Neural cell (in vitro differentiated cells): Measurements from ENCODE around the gene HECW1. TPM values are rescaled to one million over a fixed set of nuclear protein-coding genes. Genes with fewer than 3 reads are reported as not detected.

ENCODE experiments used
- H2AFZ ChIP-seq: fragments of 200-600, 300-800 bp; sonication (generic), shearing (Covaris generic); 2 replicates; pipeline ENCODE4 v1.6.0; 2014; ENCODE audit warnings: low read depth, mild to moderate bottlenecking, antibody characterized with exemption, low read length, moderate library complexity
- H3F3A ChIP-seq: fragments of 200-600 bp; shearing (Covaris generic); 2 replicates; pipeline ENCODE4 v1.6.1; 2016; ENCODE audit warnings: mild to moderate bottlenecking, moderate library complexity, mixed read lengths, antibody characterized with exemption, low read length; ENCODE audit not compliant: insufficient read depth, poor library complexity, severe bottlenecking
- H3K27ac ChIP-seq: fragments of 200-600, 300-800 bp; sonication (generic), shearing (Covaris generic); 2 replicates; pipeline ENCODE4 v1.5.1; 2014; ENCODE audit warnings: mild to moderate bottlenecking, low read length, moderate library complexity
- H3K27me3 ChIP-seq: fragments of 300-800, 200-600 bp; sonication (generic), shearing (Covaris generic); 2 replicates; pipeline ENCODE4 v1.6.0; 2014; ENCODE audit warnings: mild to moderate bottlenecking, low read depth, low read length, moderate library complexity; ENCODE audit not compliant: insufficient read depth
- H3K36me3 ChIP-seq: fragments of 300-800, 200-600 bp; sonication (generic), shearing (Covaris generic); 2 replicates; pipeline ENCODE4 v1.5.1; 2014; ENCODE audit warnings: mild to moderate bottlenecking, antibody characterized with exemption, low read length, moderate library complexity; ENCODE audit not compliant: insufficient read depth
- H3K4me2 ChIP-seq: fragments of 300-800, 200-600 bp; sonication (generic), shearing (Covaris generic); 2 replicates; pipeline ENCODE4 v1.6.0; 2014; ENCODE audit warnings: mild to moderate bottlenecking, low read length
- H3K4me3 ChIP-seq: fragments of 300-800, 200-600 bp; sonication (generic), shearing (Covaris generic); 2 replicates; pipeline ENCODE4 v1.5.1; 2014; ENCODE audit warnings: mild to moderate bottlenecking, low read length, moderate library complexity
- H3K79me2 ChIP-seq: fragments of 200-600 bp; shearing (Covaris generic); replicated peaks from 2 replicates; pipeline ENCODE4 v1.6.0; 2014; ENCODE audit warnings: mild to moderate bottlenecking, low read length, moderate library complexity; ENCODE audit not compliant: insufficient read depth
- H3K9ac ChIP-seq: fragments of 300-800, 200-600 bp; sonication (generic), shearing (Covaris generic); 2 replicates; pipeline ENCODE4 v1.6.1; 2016; ENCODE audit warnings: mild to moderate bottlenecking, low read length, mixed read lengths
- H3K9me2 ChIP-seq: fragments of 200-600 bp; shearing (Covaris generic); 2 replicates; pipeline ENCODE4 v1.6.1; 2016; ENCODE audit warnings: mild to moderate bottlenecking, low read length, mixed read lengths; ENCODE audit not compliant: insufficient read depth
- H3K9me3 ChIP-seq: fragments of 200-600, 300-800 bp; sonication (generic), shearing (Covaris generic); 2 replicates; pipeline ENCODE4 v1.6.1; 2016; ENCODE audit warnings: mild to moderate bottlenecking, mixed run types, low read length, moderate library complexity, mixed read lengths
- H4K20me1 ChIP-seq: fragments of 200-600 bp; shearing (Covaris generic); 2 replicates; pipeline ENCODE4 v1.6.1; 2016; ENCODE audit warnings: mild to moderate bottlenecking, mixed run types; ENCODE audit not compliant: insufficient read depth
- CTCF ChIP-seq: fragments of 450-650 bp; IDR thresholded peaks from 2 replicates; pipeline ENCODE4 v1.5.1; 2014; ENCODE audit warnings: antibody characterized with exemption, mild to moderate bottlenecking, moderate library complexity; ENCODE audit not compliant: poor library complexity, severe bottlenecking
- EP300 ChIP-seq: fragments of 450-650 bp; conservative IDR thresholded peaks from 2 replicates; pipeline ENCODE4 v1.6.1; 2014; ENCODE audit warnings: antibody characterized with exemption, mild to moderate bottlenecking, moderate library complexity; ENCODE audit not compliant: poor library complexity, severe bottlenecking
- EZH2 ChIP-seq: fragments of 200-600, 300-800 bp; shearing (Covaris generic), sonication (generic); IDR thresholded peaks from 2 replicates; pipeline ENCODE4 v1.6.1; 2014; ENCODE audit warnings: antibody characterized with exemption, low read length, borderline replicate concordance, mild to moderate bottlenecking; ENCODE audit not compliant: insufficient read depth, poor library complexity, severe bottlenecking
- MXI1 ChIP-seq: fragments of 450-650 bp; conservative IDR thresholded peaks from 2 replicates; pipeline ENCODE4 v1.6.1; 2014; ENCODE audit warnings: antibody characterized with exemption, mild to moderate bottlenecking; ENCODE audit not compliant: poor library complexity, severe bottlenecking
- POLR2AphosphoS5 ChIP-seq: IDR thresholded peaks from 2 replicates; pipeline ENCODE4 v1.6.1; 2012
- RAD21 ChIP-seq: fragments of 450-650 bp; conservative IDR thresholded peaks from 2 replicates; pipeline ENCODE4 v1.6.1; 2014; ENCODE audit warnings: antibody characterized with exemption, mild to moderate bottlenecking, moderate library complexity
- REST ChIP-seq: IDR thresholded peaks from 2 replicates; pipeline ENCODE4 v1.6.1; 2012; ENCODE audit warnings: borderline replicate concordance
- SMC3 ChIP-seq: fragments of 450-650 bp; conservative IDR thresholded peaks from 2 replicates; pipeline ENCODE4 v1.6.1; 2014; ENCODE audit warnings: antibody characterized with exemption, mild to moderate bottlenecking, moderate library complexity; ENCODE audit not compliant: poor library complexity
- TAF1 ChIP-seq: IDR thresholded peaks from 2 replicates; pipeline ENCODE4 v1.6.1; 2012; ENCODE audit warnings: low read depth
- polyA plus RNA-seq: library from polyadenylated mRNA; depleted of rRNA; stranded (reverse); fragments of >200 nt; gene quantifications from 2 replicates; pipeline ENCODE4 v1.2.3, GENCODE V29; 2014

Gene HECW1
- polyA plus RNA-seq, 1 donor from 2014 or later, result 13.8 TPM

DNA sequence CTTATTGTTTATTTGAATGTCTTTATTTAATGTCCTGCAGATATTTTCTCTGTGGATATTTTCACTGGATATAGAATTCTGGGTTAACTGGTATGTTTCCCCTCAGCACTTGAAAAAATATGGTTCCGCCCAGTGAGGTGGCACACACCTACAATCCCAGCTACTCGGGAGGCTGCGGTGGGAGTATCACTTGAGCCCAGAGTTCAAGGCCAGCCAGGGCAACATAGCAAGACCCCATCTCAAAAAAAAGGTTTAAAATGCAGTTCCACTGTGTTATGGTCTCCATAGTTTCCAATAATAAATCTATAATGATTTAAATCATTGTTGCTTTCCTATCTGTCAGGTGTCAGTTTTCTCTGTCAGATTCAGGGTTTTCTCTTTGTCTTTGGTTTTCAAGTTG, 305.0 kb downstream of the HECW1 start:
- no peaks in the 10 kb centered on the region for H3K79me2 ChIP-seq
- H3K9ac ChIP-seq, result no peak overlapping the region
- TF ChIP-seq REST (no peak), CTCF (no peak), RAD21 (no peak), SMC3 (no peak), EZH2 (no peak), MXI1 (no peak), POLR2AphosphoS5 (no peak), TAF1 (no peak), EP300 (no peak)
- H3K4me2 ChIP-seq, result no peak overlapping the region
- H3K4me3 ChIP-seq, result no peak overlapping the region
- no peaks in the 10 kb centered on the region for H3K36me3 ChIP-seq
- H3K27ac ChIP-seq, result no peak overlapping the region
- no peaks in the 10 kb centered on the region for H4K20me1 ChIP-seq
- H3K9me2 ChIP-seq, result no peaks in the 10 kb centered on the region
- no peaks in the 10 kb centered on the region for H3K27me3 ChIP-seq
- H2AFZ ChIP-seq, result no peak overlapping the region
- H3F3A ChIP-seq, result no peaks in the 10 kb centered on the region
- no peaks in the 10 kb centered on the region for H3K9me3 ChIP-seq

DNA sequence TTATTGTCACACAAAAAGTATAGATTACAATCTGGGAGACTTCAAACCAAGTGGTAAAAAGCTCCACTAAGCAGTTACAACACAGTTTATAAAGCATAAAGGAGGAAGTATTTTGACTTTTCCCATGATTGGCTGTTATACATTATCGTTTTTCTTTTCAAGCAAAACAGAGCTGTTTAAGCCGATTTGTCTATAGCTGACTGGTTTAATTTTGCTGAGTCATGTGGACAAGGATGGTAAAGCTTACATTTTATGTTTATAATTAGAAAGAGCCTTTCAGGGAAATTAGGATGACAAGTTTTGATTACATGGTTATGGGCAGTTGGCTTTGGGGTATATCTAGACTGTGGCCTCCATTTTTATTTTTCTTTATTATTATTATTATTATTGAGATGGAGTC, 318.0 kb downstream of the HECW1 start:
- Histone ChIP-seq H3K36me3 (no peaks in the 10 kb centered on the region), H3K9ac (no peak overlapping the region), H3K9me2 (no peaks in the 10 kb centered on the region), H3K79me2 (no peaks in the 10 kb centered on the region), H3K27me3 (no peaks in the 10 kb centered on the region), H3K4me2 (no peak overlapping the region), H4K20me1 (no peaks in the 10 kb centered on the region), H3K27ac (no peak overlapping the region), H3F3A (no peaks in the 10 kb centered on the region), H2AFZ (no peak overlapping the region), H3K9me3 (no peaks in the 10 kb centered on the region), H3K4me3 (no peak overlapping the region)
- TF ChIP-seq MXI1 (no peak), RAD21 (no peak), REST (no peak), POLR2AphosphoS5 (no peak), TAF1 (no peak)
